ENCODE results near the gene OR52I2. TPM values are rescaled to one million over a fixed set of nuclear protein-coding genes. Genes with fewer than 3 reads are reported as not detected.

The OR52I2 gene
- not detected for total RNA-seq

DNA sequence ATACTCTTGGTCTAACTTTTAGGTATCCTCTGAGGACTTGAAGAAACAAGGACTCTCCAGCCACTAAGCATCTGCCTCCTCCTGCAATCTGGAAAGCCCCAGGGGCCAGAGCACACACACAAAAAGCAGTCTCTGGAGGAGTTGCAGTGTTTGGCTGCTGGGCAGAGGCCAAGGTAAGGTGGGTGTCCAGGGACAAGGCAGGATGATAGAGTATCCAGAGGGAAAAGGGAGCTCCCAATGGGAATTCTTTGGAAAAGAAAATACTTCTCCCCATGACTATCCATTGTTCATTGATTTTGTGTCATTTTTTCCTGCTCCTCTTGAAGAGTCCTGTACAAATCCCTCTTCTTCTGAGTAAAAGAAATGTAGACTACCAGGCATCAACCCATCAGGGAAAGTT is at the start of gene OR52I2:
Gene OR52I2 (plus strand): TSS at position 301 of the 400 bp plus-strand sequence.
- no peak for DNase-seq (ENCODE audit: low spot score)
- Mint-ChIP-seq H3K27ac (no peak within 1 kb of the TSS), H3K4me3 (no peak within 1 kb of the TSS), H3K4me1 (ENCODE audit: low read depth in 2 of 2) (no peaks in the 10 kb centered on the region), H3K9me3 (no peaks in the 10 kb centered on the region), H3K36me3 (no peaks in the 10 kb centered on the region), H3K27me3 (peaks cover 43 to 72% of the 10 kb centered on the region in 2 donors)
- ATAC-seq, result no peak

DNA sequence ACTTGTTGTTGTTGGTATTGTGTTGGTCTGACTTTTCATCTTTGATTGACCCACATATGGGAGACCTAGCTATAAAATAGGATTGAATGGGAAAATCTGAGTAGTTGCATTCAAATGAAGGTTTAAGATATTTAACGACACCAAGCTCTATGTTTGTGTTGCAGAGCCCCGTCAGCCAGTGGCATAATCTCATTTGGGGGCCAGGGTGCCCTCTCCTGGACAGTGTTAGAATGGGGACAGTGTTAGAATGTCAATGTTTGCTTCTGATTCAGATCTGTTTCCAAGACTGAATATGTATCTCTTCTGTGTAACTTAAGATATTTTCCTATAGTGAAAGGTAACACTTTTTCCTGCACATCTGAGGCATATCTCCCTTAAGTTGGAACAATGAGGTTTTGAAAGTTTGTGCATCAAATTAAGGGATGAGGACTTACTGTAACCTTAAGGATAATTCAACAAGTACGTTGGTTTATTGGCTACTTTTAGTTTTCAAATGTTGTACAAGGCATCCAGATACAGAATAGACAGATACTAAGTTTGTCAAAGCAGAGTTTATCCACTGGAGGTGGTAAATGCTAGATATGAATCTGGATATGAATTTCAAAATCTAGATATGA is 41.8 kb upstream of the OR52I2 start:
- Mint-ChIP-seq H3K9me3 (no peaks in the 10 kb centered on the region), H3K27me3 (peaks cover 8 to 10% of the 10 kb centered on the region in 2 donors), H3K36me3 (no peaks in the 10 kb centered on the region), H3K27ac (no peak overlapping the region), H3K4me1 (ENCODE audit: low read depth in 2 of 2) (no peaks in the 10 kb centered on the region), H3K4me3 (no peak overlapping the region)
- no peak for DNase-seq (ENCODE audit: low spot score)
- ATAC-seq, result peak in 1 of 2 donors; percentile 60

DNA sequence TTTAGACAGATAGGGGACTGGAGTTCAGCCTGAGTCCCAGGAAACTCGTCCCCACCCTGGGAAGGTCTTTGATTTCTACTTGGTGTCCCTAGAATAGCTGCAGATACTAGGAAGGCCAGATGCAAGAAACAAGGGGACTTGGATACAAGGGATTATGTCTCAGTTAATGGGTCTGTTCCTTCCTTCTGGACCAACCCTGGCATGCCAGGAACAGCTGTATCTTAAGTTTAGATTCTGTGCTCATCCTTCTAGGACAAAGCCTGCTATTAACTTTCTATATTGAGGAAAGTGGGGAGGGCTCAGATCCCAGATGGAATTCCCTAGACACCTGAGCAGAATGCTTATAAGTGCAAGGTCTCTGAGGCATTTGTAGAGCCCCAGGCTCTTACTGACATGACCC is 40.5 kb upstream of the OR52I2 start:
- no peak for DNase-seq (ENCODE audit: low spot score)
- H3K4me1 Mint-ChIP-seq (ENCODE audit: low read depth in 2 of 2), result no peaks in the 10 kb centered on the region
- no peaks in the 10 kb centered on the region for H3K9me3 Mint-ChIP-seq
- no peak for ATAC-seq
- H3K4me3 Mint-ChIP-seq, result no peak overlapping the region
- peaks cover 6 to 16% of the 10 kb centered on the region in 2 donors for H3K27me3 Mint-ChIP-seq
- no peaks in the 10 kb centered on the region for H3K36me3 Mint-ChIP-seq
- H3K27ac Mint-ChIP-seq, result no peak overlapping the region

DNA sequence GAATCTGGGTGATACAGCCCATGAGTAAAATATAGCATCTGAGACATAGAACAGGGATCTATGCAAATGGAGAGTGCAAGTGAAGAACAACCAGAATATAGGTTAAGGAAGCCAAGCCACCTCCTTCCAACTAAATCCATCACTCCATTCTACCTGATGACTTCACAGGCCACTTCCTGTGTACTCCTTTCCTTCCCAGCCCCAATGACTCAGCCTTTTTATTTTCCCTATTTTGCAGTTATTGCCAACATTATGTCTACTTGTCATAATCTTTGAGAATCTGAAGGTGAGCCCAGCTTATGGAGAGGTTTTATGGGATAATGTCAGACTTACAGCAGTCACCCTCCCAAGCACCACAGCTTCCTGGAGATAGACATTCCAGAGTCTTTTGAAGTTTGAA is 38.0 kb upstream of the OR52I2 start:
- H3K27me3 Mint-ChIP-seq, result peaks cover 10 to 18% of the 10 kb centered on the region in 2 donors
- no peaks in the 10 kb centered on the region for H3K9me3 Mint-ChIP-seq
- no peak overlapping the region for H3K4me3 Mint-ChIP-seq
- H3K4me1 Mint-ChIP-seq (ENCODE audit: low read depth in 2 of 2), result no peaks in the 10 kb centered on the region
- DNase-seq (ENCODE audit: low spot score) (no peak), ATAC-seq (no peak)
- no peak overlapping the region for H3K27ac Mint-ChIP-seq
- H3K36me3 Mint-ChIP-seq, result no peaks in the 10 kb centered on the region

DNA sequence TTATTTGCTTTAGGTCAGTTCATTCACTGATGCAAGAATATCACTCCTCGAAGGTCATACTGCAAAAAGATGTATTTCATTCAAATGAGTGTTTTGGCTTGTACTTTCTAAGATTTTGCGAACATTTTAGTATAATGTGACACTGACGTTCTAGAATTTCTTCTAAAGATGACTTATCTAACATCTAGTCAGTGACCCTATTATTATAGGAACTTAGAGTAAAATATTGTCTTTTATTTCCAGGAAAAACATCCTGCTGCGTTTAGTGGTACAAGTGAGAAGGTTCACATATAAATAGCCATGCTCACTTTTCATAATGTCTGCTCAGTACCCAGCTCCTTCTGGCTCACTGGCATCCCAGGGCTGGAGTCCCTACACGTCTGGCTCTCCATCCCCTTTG is 36.7 kb upstream of the OR52I2 start, which contains the start of gene OR52M1:
Gene OR52M1 (plus strand): TSS at position 301 of the 400 bp plus-strand sequence. CDS start 0 bp downstream, at position 301.
- Mint-ChIP-seq H3K9me3 (no peaks in the 10 kb centered on the region), H3K27ac (no peak within 1 kb of the TSS), H3K4me3 (no peak within 1 kb of the TSS)

DNA sequence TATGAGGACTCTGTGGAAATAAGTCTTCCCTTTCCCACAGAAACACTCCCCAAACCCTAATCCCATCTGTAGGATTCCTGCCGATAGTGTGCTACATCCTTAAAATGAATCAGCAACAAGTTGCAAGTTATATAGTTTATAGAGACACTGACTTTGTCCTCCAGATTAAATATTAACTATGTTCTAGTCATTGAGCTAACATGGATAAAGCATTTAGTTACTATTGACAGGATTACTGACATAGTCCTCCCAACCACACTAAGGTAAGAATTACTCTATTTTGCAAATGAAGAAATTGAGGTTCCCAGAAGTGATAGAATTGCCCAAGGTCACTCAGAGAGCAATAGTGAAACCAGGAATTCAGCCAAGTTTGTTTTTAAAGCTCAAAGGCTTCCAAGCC is 34.7 kb upstream of the OR52I2 start:
- Mint-ChIP-seq H3K4me1 (ENCODE audit: low read depth in 2 of 2) (no peaks in the 10 kb centered on the region), H3K36me3 (no peaks in the 10 kb centered on the region), H3K4me3 (no peak overlapping the region), H3K9me3 (no peaks in the 10 kb centered on the region), H3K27ac (no peak overlapping the region), H3K27me3 (peaks cover 11 to 20% of the 10 kb centered on the region in 2 donors)
- ATAC-seq (no peak), DNase-seq (ENCODE audit: low spot score) (no peak)

More for the DNA sequence above, 36.7 kb upstream of the OR52I2 start, which contains the start of gene OR52M1:
- Mint-ChIP-seq H3K36me3 (no peaks in the 10 kb centered on the region), H3K4me1 (ENCODE audit: low read depth in 2 of 2) (no peaks in the 10 kb centered on the region), H3K27me3 (peaks cover 10 to 18% of the 10 kb centered on the region in 2 donors)
- DNase-seq (ENCODE audit: low spot score) (no peak), ATAC-seq (no peak)

DNA sequence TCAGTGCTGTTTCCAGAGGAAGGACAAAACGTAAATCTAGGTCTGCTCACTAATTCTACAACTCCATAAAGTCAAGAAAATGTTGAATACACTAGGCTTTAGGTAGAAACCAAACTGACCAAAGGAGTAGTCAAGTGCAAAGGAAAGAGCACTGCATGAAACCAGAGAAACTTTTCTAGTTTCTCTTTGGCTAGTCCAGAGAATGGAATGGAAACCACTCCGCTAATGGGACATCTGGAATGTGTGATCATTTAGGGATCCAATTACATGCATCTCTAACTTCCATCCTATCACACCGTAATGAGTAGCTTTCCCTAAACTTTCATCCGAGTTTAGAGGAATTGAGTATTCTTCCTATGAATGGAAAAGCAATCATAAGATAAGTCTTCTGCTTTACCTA is 34.1 kb upstream of the OR52I2 start:
- no peaks in the 10 kb centered on the region for H3K9me3 Mint-ChIP-seq
- H3K4me1 Mint-ChIP-seq (ENCODE audit: low read depth in 2 of 2), result no peaks in the 10 kb centered on the region
- DNase-seq (ENCODE audit: low spot score), result no peak
- H3K4me3 Mint-ChIP-seq, result no peak overlapping the region
- H3K27me3 Mint-ChIP-seq, result peaks cover 10 to 19% of the 10 kb centered on the region in 2 donors
- H3K36me3 Mint-ChIP-seq, result no peaks in the 10 kb centered on the region
- ATAC-seq, result no peak
- H3K27ac Mint-ChIP-seq, result no peak overlapping the region

DNA sequence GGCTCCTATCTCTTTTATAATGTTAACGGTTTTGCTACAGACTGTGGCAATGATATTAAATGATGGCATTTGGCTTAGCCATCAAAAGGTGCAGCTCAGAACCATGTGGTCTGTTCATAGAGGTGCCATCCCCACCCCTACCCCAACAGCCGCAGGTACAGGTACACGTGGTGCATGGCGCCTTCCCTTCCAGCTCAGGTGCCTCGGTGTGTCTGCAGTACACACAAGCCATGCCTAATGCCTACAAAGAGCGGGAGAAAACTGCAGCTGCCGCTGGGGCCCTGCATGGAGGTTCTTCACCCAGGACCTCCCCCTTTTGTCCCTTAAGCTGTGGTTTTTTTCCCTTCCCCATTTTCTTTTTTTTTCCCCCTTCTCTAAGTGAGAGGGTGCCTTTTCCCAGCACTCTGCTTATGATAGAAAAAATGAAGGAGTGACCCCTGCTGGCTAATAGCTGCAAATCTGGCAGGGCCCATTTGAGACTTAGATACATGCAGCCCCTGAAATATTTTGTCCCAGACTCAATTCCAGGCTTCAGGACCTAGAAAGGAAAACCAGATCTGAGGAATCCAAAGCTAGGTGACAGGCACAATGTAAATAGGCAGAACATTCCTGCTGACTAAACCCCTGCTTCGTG is 30.1 kb upstream of the OR52I2 start:
- Mint-ChIP-seq H3K9me3 (no peaks in the 10 kb centered on the region), H3K4me3 (no peak overlapping the region), H3K27me3 (peaks cover 12 to 34% of the 10 kb centered on the region in 2 donors), H3K4me1 (ENCODE audit: low read depth in 2 of 2) (no peaks in the 10 kb centered on the region), H3K27ac (no peak overlapping the region), H3K36me3 (no peaks in the 10 kb centered on the region)
- ATAC-seq (no peak), DNase-seq (ENCODE audit: low spot score) (no peak)

DNA sequence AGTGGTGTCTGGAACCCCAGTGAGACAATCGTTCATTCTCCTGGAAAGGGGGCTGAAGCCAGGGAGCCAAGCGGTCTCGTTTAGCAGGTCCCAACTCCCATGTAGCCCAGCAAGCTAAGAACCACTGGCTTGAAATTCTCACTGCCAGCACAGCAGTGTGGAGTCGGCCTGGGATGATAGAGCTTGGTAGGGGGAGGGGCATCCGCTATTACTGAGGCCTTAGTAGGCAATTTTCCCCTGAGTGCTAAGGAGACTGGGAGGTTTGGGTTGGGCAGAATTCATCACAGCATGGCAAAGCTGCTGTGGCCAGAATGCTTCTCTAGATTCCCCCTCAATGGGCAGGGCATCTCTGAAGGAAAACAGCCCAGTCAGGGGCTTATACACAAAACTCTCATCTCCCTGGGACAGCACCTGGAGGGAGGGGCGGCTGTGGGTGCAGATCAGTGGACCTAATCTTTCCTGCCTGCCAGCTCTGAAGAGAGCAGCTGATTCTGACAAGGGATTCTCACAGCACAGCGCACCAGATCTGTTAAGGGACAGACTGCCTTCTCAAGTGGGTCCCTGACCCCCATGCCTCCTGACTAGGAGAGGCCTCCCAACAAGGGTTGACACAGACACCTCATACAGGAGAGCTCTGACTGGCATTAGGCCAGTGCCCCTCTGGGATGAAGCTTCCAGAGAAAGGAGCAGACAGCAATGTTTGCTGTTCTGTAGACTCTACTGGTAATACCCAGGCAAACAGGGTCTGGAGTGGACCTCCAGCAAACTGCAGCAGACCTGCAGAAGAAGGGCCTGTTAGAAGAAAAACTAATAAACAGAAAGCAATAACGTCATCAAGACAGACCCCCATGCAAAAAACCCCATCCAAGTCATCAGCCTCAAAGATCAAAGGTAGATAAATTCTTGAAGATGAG is 21.8 kb upstream of the OR52I2 start:
- H3K27me3 Mint-ChIP-seq, result peaks cover 22 to 44% of the 10 kb centered on the region in 2 donors
- no peaks in the 10 kb centered on the region for H3K4me1 Mint-ChIP-seq (ENCODE audit: low read depth in 2 of 2)
- H3K27ac Mint-ChIP-seq, result no peak overlapping the region
- H3K36me3 Mint-ChIP-seq, result peaks cover 10% of the 10 kb centered on the region
- no peak for ATAC-seq
- no peak overlapping the region for H3K4me3 Mint-ChIP-seq
- peaks cover 8% of the 10 kb centered on the region for H3K9me3 Mint-ChIP-seq
- no peak for DNase-seq (ENCODE audit: low spot score)

DNA sequence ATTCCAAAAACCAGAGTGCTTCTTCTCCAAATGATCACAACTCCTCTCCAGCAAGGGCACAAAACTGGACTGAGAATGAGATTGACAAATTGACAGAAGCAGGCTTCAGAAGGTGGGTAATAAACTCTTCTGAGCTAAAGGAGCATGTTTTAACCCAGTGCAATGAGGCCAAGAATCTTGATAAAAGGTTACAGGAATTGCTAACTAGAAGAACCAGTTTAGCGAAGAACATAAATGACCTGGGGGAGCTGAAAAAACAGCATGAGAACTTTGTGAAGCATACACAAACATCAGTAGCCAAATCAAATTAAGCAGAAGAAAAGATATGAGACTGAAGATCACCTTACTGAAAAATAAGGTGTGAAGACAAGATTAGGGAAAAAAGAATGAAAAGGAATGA is 21.1 kb upstream of the OR52I2 start:
- peaks cover 8% of the 10 kb centered on the region for H3K9me3 Mint-ChIP-seq
- no peak overlapping the region for H3K4me3 Mint-ChIP-seq
- peaks cover 10% of the 10 kb centered on the region for H3K36me3 Mint-ChIP-seq
- H3K4me1 Mint-ChIP-seq (ENCODE audit: low read depth in 2 of 2), result no peaks in the 10 kb centered on the region
- no peak for DNase-seq (ENCODE audit: low spot score)
- H3K27me3 Mint-ChIP-seq, result peaks cover 22 to 43% of the 10 kb centered on the region in 2 donors
- no peak overlapping the region for H3K27ac Mint-ChIP-seq
- no peak for ATAC-seq

DNA sequence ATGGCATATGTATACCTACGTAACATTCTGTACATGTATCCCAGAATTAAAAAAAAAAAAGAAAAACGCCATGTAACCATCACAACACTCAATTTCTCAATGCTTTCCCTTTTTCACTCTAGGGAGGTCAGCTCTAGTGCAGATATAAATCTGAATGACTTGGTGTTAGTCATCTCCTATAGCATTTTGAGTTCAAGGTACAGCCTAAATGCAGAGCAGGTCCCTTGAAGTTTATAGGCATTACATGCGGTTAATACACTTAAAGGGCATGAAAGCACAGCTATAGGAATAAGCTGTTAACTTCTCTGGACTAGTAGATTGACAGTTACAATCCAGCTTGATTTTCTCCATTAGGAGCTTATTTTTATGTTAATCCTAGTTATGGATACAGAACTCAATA is 16.2 kb upstream of the OR52I2 start:
- Mint-ChIP-seq H3K4me1 (ENCODE audit: low read depth in 2 of 2) (no peaks in the 10 kb centered on the region), H3K27me3 (peaks cover 16 to 36% of the 10 kb centered on the region in 2 donors), H3K4me3 (no peak overlapping the region), H3K36me3 (peaks cover 10% of the 10 kb centered on the region), H3K27ac (no peak overlapping the region), H3K9me3 (peaks cover 8% of the 10 kb centered on the region)
- DNase-seq (ENCODE audit: low spot score) (no peak), ATAC-seq (no peak)

DNA sequence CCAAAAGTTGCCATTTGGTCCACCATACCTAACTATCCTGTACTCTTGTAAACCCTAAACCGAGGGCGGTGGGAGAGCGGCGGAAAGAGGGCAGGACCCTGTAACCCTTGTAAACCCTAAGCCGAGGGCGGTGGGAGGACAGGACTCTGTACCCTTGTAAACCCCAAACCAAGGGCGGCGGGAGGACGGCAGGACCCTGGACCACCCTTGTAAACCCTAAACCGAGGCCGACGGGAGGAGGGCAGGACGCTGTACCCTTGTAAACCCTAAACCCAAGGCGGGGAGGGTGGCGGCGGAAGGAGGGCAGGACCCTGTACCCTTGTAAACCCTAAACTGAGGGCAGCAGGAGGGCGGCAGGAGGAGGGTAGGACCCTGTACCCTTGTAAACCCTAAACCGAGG is 12.5 kb upstream of the OR52I2 start:
- ATAC-seq (peak in 1 of 2 donors; percentile 21), DNase-seq (ENCODE audit: low spot score) (no peak)
- Mint-ChIP-seq H3K27ac (no peak overlapping the region), H3K4me3 (no peak overlapping the region), H3K9me3 (no peaks in the 10 kb centered on the region), H3K36me3 (peaks cover 2% of the 10 kb centered on the region), H3K4me1 (ENCODE audit: low read depth in 2 of 2) (no peaks in the 10 kb centered on the region), H3K27me3 (peaks cover 4 to 13% of the 10 kb centered on the region in 2 donors)

DNA sequence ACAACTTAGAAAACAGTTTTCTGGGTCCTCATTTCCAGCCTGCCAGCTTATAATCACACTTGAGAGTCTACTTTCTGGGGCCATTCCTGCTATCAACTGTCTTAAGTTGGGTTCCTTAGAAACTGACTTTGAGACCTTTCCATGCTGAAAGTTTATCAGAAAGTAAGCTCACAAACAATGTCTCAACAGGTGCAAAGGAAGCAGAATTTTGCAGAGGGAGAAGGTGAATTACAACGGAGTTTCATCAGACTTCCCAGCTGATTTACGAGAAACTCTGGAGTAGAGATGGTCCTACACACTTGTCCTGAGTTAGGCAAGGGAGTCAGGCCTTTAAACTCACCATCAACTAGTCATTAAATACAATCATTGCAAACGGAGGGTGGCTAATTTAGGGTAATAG is 4.7 kb upstream of the OR52I2 start:
- no peak overlapping the region for H3K27ac Mint-ChIP-seq
- H3K9me3 Mint-ChIP-seq, result no peaks in the 10 kb centered on the region
- ATAC-seq, result no peak
- H3K4me1 Mint-ChIP-seq (ENCODE audit: low read depth in 2 of 2), result peaks cover 6 to 8% of the 10 kb centered on the region in 2 donors
- no peak overlapping the region for H3K4me3 Mint-ChIP-seq
- DNase-seq (ENCODE audit: low spot score), result no peak
- no peaks in the 10 kb centered on the region for H3K36me3 Mint-ChIP-seq
- H3K27me3 Mint-ChIP-seq, result peaks cover 40 to 47% of the 10 kb centered on the region in 2 donors

DNA sequence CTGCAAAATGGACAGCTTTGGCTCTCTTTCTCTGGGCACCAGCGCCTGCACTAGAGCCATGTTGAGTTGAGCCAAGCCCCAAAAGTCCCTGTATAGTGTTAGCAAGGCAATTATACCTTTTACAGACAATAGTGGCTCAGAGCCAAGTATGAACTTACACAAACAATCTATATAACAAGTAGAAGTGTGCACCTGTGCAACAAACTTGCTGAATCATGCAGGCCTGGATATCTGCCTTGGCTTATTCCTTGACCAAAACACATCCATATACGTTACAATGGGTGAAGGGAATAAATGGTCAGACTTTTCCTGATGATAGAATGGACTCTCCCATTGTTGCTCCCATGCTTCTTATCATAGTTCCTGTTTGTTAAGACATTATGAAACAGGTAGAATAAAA is 3.8 kb upstream of the OR52I2 start:
- no peaks in the 10 kb centered on the region for H3K36me3 Mint-ChIP-seq
- no peak overlapping the region for H3K4me3 Mint-ChIP-seq
- H3K4me1 Mint-ChIP-seq (ENCODE audit: low read depth in 2 of 2), result peaks cover 6 to 8% of the 10 kb centered on the region in 2 donors
- ATAC-seq (no peak), DNase-seq (ENCODE audit: low spot score) (no peak)
- H3K27me3 Mint-ChIP-seq, result peaks cover 43 to 53% of the 10 kb centered on the region in 2 donors
- H3K27ac Mint-ChIP-seq, result no peak overlapping the region
- H3K9me3 Mint-ChIP-seq, result no peaks in the 10 kb centered on the region

Data from natural killer cell treated with Interleukin-12 subunit alpha and Interleukin-12 subunit beta and Interleukin-15 and Interleukin-18, amount 100 ng/mL, for 72 hours (primary cell).